ENCODE measurements around the gene S100A10. TPM values are rescaled to one million over a fixed set of nuclear protein-coding genes. Genes with fewer than 3 reads are reported as not detected.

S100A10 gene
- total RNA-seq, 1 donor from 2014 or later: 212 TPM

DNA sequence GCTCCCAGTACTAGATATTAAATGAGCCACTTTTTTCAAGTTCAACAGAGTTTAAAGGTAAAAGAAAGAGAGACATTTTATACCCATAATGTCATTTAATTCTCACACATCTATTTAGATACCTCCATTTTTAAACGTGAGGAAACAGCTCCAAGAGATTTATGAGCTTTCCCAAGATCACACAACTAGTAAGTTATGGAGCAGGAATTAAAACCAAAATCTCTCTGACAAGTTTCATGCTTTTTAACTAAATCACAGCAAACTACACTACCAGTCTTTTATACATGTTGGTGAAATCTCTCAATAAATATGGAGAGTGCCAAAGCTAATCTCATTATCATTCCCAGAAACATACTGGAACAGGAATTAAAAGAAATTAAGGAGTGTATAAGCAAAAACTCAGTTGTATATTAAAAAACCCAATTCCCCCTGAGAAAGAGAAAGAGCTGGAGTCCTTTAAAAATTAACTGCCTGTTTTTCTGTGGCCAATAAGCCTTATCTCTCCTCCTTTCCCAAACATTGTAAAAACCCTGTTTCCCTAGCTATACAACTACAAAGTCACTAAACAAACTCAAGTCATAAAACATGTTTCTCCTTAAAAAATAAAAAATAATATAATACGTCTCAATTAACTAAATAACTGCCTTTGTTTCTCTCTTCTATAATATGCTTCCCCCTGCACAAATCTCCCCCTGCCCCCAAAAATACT, 57.6 kb downstream of the S100A10 start:
- no peak for DNase-seq (ENCODE audit: low spot score)

DNA sequence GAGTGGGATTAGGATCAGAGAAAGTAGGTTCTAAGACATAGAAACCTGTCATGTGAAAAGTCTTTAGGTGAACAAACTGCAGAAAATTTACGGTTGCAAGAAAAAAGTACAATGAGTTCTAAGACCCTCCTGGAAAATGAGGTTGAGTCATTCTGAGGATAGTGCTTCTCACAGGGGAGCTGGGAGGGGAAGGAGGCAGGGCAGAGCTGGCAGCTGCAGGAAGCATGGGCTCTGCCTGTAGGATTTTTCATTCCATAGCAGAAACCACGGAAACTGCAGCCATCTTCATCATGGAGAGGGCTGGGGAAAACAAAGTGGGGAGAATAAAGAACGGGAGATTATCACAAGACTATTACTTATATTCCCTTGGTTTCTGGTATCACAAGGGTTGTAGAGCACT, 58.5 kb downstream of the S100A10 start:
- DNase-seq (ENCODE audit: low spot score): no peak

DNA sequence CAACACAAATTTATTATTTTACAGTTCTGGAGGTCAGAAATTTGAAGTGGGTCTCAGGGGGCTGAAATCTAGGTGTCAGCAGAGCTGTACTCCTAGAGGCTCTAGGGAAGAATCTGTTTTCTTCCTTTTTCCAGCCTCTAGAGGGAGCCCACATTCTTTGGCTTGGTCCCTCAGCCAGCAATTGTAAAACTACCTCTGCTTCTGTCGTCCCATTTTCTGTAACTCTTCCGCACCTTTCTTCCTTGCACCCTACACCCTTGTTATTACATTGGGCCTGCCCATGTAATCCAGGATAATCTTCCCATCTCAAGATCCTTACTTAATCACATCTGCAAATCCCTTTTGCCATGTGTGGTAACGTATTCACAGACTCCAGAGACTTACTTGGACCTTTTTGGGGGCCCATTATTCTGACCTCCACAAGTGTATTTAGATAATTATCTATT, 59.6 kb downstream of the S100A10 start:
- peak; percentile 50 for DNase-seq (ENCODE audit: low spot score)

Other genes starting within 250 kb of the S100A10 start
- gene MRPL9, start 230.4 kb downstream of the S100A10 start, total RNA-seq: 57.7 TPM
- 10.6 TPM for gene TDRKH, start 203.4 kb downstream of the S100A10 start, total RNA-seq
- 0.09 TPM for gene LINGO4, start 188.4 kb downstream of the S100A10 start, total RNA-seq
- gene RORC, start 162.1 kb downstream of the S100A10 start, total RNA-seq: 9.5 TPM
- gene C2CD4D, start 154.0 kb downstream of the S100A10 start, total RNA-seq: 1.2 TPM
- gene THEM5, start 140.1 kb downstream of the S100A10 start, total RNA-seq: not detected
- 12.0 TPM for gene THEM4, start 84.3 kb downstream of the S100A10 start, total RNA-seq
- gene S100A11, start 43.1 kb upstream of the S100A10 start, total RNA-seq: 308 TPM
- not detected for gene TCHHL1, start 95.2 kb upstream of the S100A10 start, total RNA-seq
- gene TCHH, start 121.6 kb upstream of the S100A10 start, total RNA-seq: 0.09 TPM
- not detected for gene RPTN, start 165.4 kb upstream of the S100A10 start, total RNA-seq
- not detected for gene HRNR, start 230.3 kb upstream of the S100A10 start, total RNA-seq